HAP-1 (cell line): ENCODE measurements around the gene SIX5.

Experiments used
- DNase-seq, 2 experiments: peaks; one replicate each; pipeline ENCODE4 v3.0.0-alpha.2; 2016 to 2020; ENCODE audit warnings: low spot score in 2 of 2
- H3K27me3 ChIP-seq: fragments of 250-450 bp; sonication (Bioruptor Pico); 2 replicates; pipeline ENCODE4 v1.5.1; 2020; ENCODE audit warnings: low read depth, mild to moderate bottlenecking, moderate library complexity
- H3K36me3 ChIP-seq: fragments of 250-450 bp; sonication (Bioruptor Pico); replicated peaks from 2 replicates; pipeline ENCODE4 v1.5.1; 2020; ENCODE audit warnings: mild to moderate bottlenecking
- H3K4me1 ChIP-seq: fragments of 250-450 bp; sonication (Bioruptor Pico); 2 replicates; pipeline ENCODE4 v1.5.1; 2020; ENCODE audit warnings: mild to moderate bottlenecking
- H3K4me3 ChIP-seq: fragments of 250-450 bp; sonication (Bioruptor Pico); 2 replicates; pipeline ENCODE4 v1.5.1; 2020; ENCODE audit warnings: mild to moderate bottlenecking, moderate library complexity
- H3K9me3 ChIP-seq: fragments of 250-450 bp; sonication (Bioruptor Pico); 2 replicates; pipeline ENCODE4 v1.5.1; 2020; ENCODE audit warnings: mild to moderate bottlenecking, moderate library complexity
- in situ Hi-C: fragments of 300-500 bp; cut with MboI; formaldehyde crosslinking; loops from 3 replicates; pipeline ENCODE4 v1.14.3; 2020; ENCODE audit warnings: low sequenced_read_pairs, inconsistent platforms, mixed read lengths

The SIX5 gene

DNA sequence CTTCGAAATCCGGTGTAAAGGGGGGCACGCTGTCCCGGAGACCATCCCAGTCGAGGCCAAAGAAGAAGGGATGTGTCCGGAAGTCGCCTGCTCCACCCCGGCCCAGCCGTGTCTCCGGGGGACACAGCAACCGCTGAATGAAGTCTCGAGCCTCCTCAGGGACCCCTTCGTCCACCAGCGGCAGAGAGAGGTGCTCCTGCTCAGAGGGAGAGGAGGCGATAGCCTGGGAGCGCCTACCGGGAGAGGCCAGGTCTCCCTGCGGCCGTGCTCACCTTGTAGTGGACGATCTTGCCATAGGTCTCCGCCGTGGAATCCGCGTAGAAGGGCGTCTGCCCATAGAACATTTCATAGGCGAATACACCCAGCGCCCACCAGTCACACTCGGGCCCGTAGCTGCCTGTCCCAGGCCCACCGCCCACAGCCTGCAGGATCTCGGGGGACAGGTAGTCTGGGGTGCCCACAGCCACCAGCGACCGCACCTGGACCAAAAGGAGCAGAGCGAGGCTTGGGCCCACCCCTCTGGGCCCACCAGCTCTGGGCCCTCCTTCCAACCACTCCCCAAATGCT lies 8.4 kb upstream of the SIX5 start:
- no peaks in the 10 kb centered on the region for H3K27me3 ChIP-seq
- peaks cover 12% of the 10 kb centered on the region for H3K36me3 ChIP-seq
- H3K4me3 ChIP-seq = no peak overlapping the region
- no peak for DNase-seq
- in situ Hi-C loops = no loop called here
- H3K9me3 ChIP-seq = no peaks in the 10 kb centered on the region
- H3K4me1 ChIP-seq = peaks cover 10% of the 10 kb centered on the region

DNA sequence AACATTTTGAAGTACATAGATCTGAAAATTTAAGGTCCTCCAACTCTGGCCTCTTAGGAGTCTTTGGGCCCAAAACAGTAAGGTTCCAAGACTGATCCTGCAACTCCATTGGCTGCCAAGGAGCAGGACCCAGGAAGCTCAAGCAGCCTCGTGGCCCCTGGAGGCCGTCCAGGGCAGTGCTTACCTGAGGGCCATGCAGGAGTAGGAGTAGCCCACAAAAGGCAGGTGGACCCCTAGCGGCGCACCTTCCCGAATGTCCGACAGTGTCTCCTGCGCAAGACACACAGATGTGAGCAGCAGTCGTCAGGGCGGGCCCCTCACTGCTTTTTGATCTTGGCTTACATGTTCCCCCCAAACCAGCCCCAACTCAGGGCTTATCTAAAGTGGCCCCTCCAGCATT lies 5.7 kb upstream of the SIX5 start:
- Histone ChIP-seq H3K27me3 (no peaks in the 10 kb centered on the region), H3K9me3 (no peaks in the 10 kb centered on the region), H3K36me3 (peaks cover 12% of the 10 kb centered on the region), H3K4me3 (no peak overlapping the region), H3K4me1 (peaks cover 11% of the 10 kb centered on the region)
- DNase-seq = no peak
- in situ Hi-C loops = no loop called here

- DNase-seq = no peak
- H3K27me3 ChIP-seq = no peaks in the 10 kb centered on the region
- no peaks in the 10 kb centered on the region for H3K9me3 ChIP-seq
- H3K36me3 ChIP-seq = peaks cover 12% of the 10 kb centered on the region
- in situ Hi-C loops = no loop called here
- H3K4me3 ChIP-seq = no peak overlapping the region
- H3K4me1 ChIP-seq = peaks cover 4% of the 10 kb centered on the region; the same call in 1 of the 2 replicates
These were observed 4.3 kb upstream of the SIX5 start for GRCh38 chr19:45773384-45773783.

GRCh38 chr19:45772912-45773311 lies 3.9 kb upstream of the SIX5 start:
- peaks cover 11% of the 10 kb centered on the region for H3K36me3 ChIP-seq
- DNase-seq = no peak
- in situ Hi-C loops = no loop called here
- H3K9me3 ChIP-seq = no peaks in the 10 kb centered on the region
- H3K27me3 ChIP-seq = no peaks in the 10 kb centered on the region
- H3K4me1 ChIP-seq = peaks cover 4% of the 10 kb centered on the region; the same call in 1 of the 2 replicates
- H3K4me3 ChIP-seq = no peak overlapping the region

DNA sequence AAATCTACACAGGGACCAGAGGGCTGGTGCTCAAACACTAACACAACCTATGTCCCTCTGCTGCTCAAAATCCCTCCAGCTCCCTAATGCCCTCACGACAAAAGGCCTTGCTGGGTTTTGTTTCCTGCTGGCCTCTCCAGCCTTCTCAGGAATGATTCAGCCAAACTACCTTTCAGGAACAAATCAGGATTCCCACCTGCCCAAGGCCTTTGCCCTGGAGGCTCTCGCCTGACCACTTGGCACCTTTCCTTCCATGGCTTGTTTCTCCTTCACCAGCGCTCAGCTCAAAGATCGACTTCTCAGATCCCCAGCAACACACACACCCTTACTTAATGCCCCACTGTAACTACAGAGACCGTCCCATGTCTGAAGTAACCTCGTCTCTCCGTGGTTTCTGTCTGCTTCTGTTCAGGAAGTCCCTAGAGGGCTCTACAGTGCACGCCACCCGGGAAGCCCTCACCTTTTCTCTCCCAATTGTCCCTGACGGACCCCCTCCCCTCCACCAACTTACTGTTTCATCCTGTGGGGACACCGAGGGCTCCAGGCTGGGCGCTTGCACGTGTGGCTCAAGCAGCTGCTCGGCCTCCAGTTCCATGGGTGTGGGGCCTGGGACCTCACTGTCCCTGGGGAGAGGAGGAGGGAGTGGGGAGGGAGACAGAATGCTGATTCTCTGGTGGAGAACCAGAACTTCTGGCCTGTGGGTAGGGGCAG lies 3.2 kb upstream of the SIX5 start:
- DNase-seq = no peak
- H3K27me3 ChIP-seq = no peaks in the 10 kb centered on the region
- H3K4me1 ChIP-seq = peaks cover 4% of the 10 kb centered on the region; the same call in 1 of the 2 replicates
- H3K36me3 ChIP-seq = peaks cover 5% of the 10 kb centered on the region
- no peak overlapping the region for H3K4me3 ChIP-seq
- in situ Hi-C loops = no loop called here
- no peaks in the 10 kb centered on the region for H3K9me3 ChIP-seq

- Histone ChIP-seq H3K9me3 (no peaks in the 10 kb centered on the region), H3K4me3 (no peak overlapping the region)
- in situ Hi-C loops = no loop called here
These were observed 2.4 kb upstream of the SIX5 start for GRCh38 chr19:45771311-45771933.

DNA sequence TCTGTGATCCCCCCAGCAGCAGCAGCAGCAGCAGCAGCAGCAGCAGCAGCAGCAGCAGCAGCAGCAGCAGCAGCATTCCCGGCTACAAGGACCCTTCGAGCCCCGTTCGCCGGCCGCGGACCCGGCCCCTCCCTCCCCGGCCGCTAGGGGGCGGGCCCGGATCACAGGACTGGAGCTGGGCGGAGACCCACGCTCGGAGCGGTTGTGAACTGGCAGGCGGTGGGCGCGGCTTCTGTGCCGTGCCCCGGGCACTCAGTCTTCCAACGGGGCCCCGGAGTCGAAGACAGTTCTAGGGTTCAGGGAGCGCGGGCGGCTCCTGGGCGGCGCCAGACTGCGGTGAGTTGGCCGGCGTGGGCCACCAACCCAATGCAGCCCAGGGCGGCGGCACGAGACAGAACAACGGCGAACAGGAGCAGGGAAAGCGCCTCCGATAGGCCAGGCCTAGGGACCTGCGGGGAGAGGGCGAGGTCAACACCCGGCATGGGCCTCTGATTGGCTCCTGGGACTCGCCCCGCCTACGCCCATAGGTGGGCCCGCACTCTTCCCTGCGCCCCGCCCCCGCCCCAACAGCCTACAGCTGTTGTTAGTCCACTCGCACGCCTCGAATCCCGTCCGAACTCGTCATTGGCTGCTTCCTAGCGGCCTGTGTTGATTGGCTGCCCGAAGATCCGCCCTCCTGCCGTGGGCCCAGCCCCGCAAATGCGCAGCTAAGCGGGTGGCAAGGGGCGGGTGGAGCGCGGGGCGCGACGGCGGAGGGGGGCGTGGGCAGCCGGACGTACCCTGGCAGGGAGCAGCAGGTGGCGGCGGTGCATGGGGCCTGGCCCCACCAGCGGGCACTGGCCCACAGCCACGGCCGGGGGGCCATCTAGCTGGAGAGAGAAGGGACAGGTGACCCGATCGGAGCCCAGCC lies 1.4 kb upstream of the SIX5 start:
- in situ Hi-C loops = no loop called here

More at GRCh38 chr19:45771311-45771933, 2.4 kb upstream of the SIX5 start:
- Histone ChIP-seq H3K36me3 (no peaks in the 10 kb centered on the region; the same call in none of the 2 replicates), H3K4me1 (peaks cover 10% of the 10 kb centered on the region), H3K27me3 (no peaks in the 10 kb centered on the region)
- no peak for DNase-seq

DNA sequence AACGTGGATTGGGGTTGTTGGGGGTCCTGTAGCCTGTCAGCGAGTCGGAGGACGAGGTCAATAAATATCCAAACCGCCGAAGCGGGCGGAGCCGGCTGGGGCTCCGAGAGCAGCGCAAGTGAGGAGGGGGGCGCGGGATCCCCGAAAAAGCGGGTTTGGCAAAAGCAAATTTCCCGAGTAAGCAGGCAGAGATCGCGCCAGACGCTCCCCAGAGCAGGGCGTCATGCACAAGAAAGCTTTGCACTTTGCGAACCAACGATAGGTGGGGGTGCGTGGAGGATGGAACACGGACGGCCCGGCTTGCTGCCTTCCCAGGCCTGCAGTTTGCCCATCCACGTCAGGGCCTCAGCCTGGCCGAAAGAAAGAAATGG lies 754 bp upstream of the SIX5 start:
- no peaks in the 10 kb centered on the region for H3K27me3 ChIP-seq
- H3K36me3 ChIP-seq = no peaks in the 10 kb centered on the region; the same call in none of the 2 replicates
- H3K9me3 ChIP-seq = no peaks in the 10 kb centered on the region
- in situ Hi-C loops = no loop called here
- no peak for DNase-seq
- peaks cover 10% of the 10 kb centered on the region for H3K4me1 ChIP-seq
- H3K4me3 ChIP-seq = peak overlapping the region; percentile 63

More for the DNA sequence above, 1.4 kb upstream of the SIX5 start:
- H3K4me3 ChIP-seq = peak overlapping the region; percentile 63
- H3K27me3 ChIP-seq = no peaks in the 10 kb centered on the region
- H3K4me1 ChIP-seq = peaks cover 10% of the 10 kb centered on the region
- peak; percentile 97 to 99 for DNase-seq
- H3K9me3 ChIP-seq = no peaks in the 10 kb centered on the region
- no peaks in the 10 kb centered on the region; the same call in none of the 2 replicates for H3K36me3 ChIP-seq

DNA sequence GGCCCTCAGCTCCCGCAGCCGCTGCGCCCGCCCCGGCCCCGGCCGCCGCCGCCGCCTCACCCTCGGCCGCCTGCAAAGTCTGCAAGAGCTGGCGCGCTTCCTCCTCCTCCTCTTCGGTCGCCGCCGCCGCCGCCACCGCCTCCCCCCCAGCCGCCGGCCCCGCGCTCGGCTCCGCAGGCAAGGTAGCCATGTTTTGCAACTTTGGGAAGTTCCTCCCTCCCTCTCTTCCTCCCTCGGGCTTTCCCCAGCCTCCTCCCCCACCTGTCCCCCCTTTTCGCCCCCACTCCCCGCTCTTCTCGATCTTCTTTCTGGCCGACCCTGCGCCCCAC lies 433 bp downstream of the SIX5 start:
- in situ Hi-C loops = no loop called here
- peak in 1 of 2 experiments; percentile 62 for DNase-seq
- Histone ChIP-seq H3K9me3 (no peaks in the 10 kb centered on the region), H3K36me3 (no peaks in the 10 kb centered on the region; the same call in none of the 2 replicates), H3K4me3 (peak overlapping the region; percentile 63), H3K27me3 (no peaks in the 10 kb centered on the region), H3K4me1 (peaks cover 15% of the 10 kb centered on the region)

GRCh38 chr19:45767881-45768654 lies 984 bp downstream of the SIX5 start:
- in situ Hi-C loops = no loop called here
- no peaks in the 10 kb centered on the region for H3K9me3 ChIP-seq
- DNase-seq = peak; percentile 44 to 74
- peak overlapping the region; percentile 63 for H3K4me3 ChIP-seq
- H3K27me3 ChIP-seq = no peaks in the 10 kb centered on the region
- no peaks in the 10 kb centered on the region; the same call in 1 of the 2 replicates for H3K36me3 ChIP-seq
- H3K4me1 ChIP-seq = peaks cover 15% of the 10 kb centered on the region

GRCh38 chr19:45767410-45767880 lies 1.6 kb downstream of the SIX5 start:
- no peaks in the 10 kb centered on the region for H3K9me3 ChIP-seq
- H3K27me3 ChIP-seq = no peaks in the 10 kb centered on the region
- no peaks in the 10 kb centered on the region; the same call in 1 of the 2 replicates for H3K36me3 ChIP-seq
- peaks cover 15% of the 10 kb centered on the region for H3K4me1 ChIP-seq
- peak; percentile 67 to 85 for DNase-seq
- in situ Hi-C loops = no loop called here
- peak overlapping the region; percentile 63 for H3K4me3 ChIP-seq

DNA sequence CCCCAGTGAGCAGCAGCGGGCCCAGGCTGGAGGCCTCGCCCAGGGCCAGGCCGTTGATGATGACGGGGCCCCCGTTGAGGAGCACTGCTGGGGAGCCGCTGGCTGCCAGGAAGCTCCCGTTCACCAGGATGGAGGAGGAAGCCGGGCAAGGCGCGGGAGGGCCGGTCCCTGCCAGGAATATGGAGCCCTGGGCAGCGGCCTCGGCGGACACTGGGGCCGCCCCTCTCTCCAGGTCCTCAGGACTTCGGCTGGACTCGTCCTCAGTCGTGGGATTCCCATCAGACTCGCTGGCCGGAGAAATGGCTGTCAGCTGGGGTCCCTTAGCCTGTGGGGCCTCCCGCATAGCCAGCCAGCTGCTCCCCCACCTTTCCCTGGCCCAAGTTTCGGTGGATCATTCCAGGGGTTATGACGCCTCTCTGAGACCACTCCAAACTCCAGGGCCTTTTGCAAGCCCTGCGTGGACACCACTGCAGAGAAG lies 2.1 kb downstream of the SIX5 start:
- Histone ChIP-seq H3K9me3 (no peaks in the 10 kb centered on the region), H3K4me3 (peak overlapping the region; percentile 63), H3K4me1 (peaks cover 15% of the 10 kb centered on the region), H3K27me3 (no peaks in the 10 kb centered on the region), H3K36me3 (no peaks in the 10 kb centered on the region; the same call in 1 of the 2 replicates)
- in situ Hi-C loops = no loop called here
- no peak for DNase-seq
